K562 (cell line): Measurements from ENCODE around the gene TRIOBP. TPM values are rescaled to one million over a fixed set of nuclear protein-coding genes. Genes with fewer than 3 reads are reported as not detected.

Source experiments
- ATAC-seq: fragments of 200-7000 bp; cut with Tn5 transposase; 3 replicates; pipeline ENCODE4 v1.9.1; 2020; ENCODE audit warnings: moderate library complexity
- BruUV-seq: library from RNA; stranded (reverse); fragments of 400-500 nt; replicated peaks from 2 replicates; lab custom pipeline; 2021; lab: Mats Ljungman, UMichigan
- CTCF ChIA-PET: fragments of 300-600 bp; formaldehyde crosslinking; extraction: SDS; loops from one replicate; lab custom pipeline; 2021; ENCODE audit warnings: low intra/inter-chr PET ratio; lab: Yijun Ruan, JAX
- POLR2A ChIA-PET: fragments of 300-600, 350-650 bp; sonication (Branson Sonifier 250); formaldehyde crosslinking; extraction: SDS; loops from one replicate; lab custom pipeline; 2021; ENCODE audit warnings: antibody characterized with exemption, inconsistent platforms; lab: Yijun Ruan, JAX
- DNase-seq, 4 experiments: peaks; one replicate each; pipeline versions ENCODE4 v3.0.0 to v3.0.0-alpha.2; 2011 to 2018; ENCODE audit warnings: low spot score in 3 of 4, mixed read lengths in 3 of 4; ENCODE audit errors: extremely low read depth in 1 of 4
- FAIRE-seq: peaks from 2 replicates; lab custom pipeline; 2011; peaks lifted over from hg19 to GRCh38; lab: Jason Lieb, UNC
- H2AFZ ChIP-seq: 2 replicates; pipeline ENCODE4 v1.6.0; 2011; ENCODE audit warnings: low read depth, low read length, control low read depth, inconsistent platforms
- H3K27ac ChIP-seq: fragments of 200-600 bp; 3 replicates; pipeline ENCODE4 v1.8.0; 2011; ENCODE audit warnings: low read depth, mild to moderate bottlenecking, control low read depth, inconsistent platforms, low read length, moderate library complexity, mixed read lengths; ENCODE audit errors: extremely low read depth
- H3K27me3 ChIP-seq, 2 experiments: fragments of 300-600 bp in 1 of 2; 2 replicates in 1 of 2; 3 replicates in 1 of 2; pipeline versions ENCODE4 v1.6.0 to v1.8.0; 2011; ENCODE audit warnings: inconsistent platforms in 2 of 2, low read length in 2 of 2, mild to moderate bottlenecking in 1 of 2, mixed read lengths in 1 of 2, moderate library complexity in 1 of 2; ENCODE audit not compliant: control insufficient read depth in 2 of 2, insufficient read depth in 2 of 2
- H3K36me3 ChIP-seq: fragments of 300-600 bp; 3 replicates; pipeline ENCODE4 v1.8.0; 2011; ENCODE audit warnings: mild to moderate bottlenecking, low read length, inconsistent platforms; ENCODE audit not compliant: control insufficient read depth, insufficient read depth
- H3K4me1 ChIP-seq, 2 experiments: fragments of 200-600 bp in 1 of 2; replicated peaks in 1 of 2; 2 replicates in 1 of 2; 3 replicates in 1 of 2; pipeline versions ENCODE4 v1.5.1 to v1.8.0; 2011; ENCODE audit warnings: inconsistent platforms in 2 of 2, low read length in 2 of 2, mild to moderate bottlenecking in 1 of 2, mixed read lengths in 1 of 2, moderate library complexity in 1 of 2; ENCODE audit not compliant: control insufficient read depth in 2 of 2, insufficient read depth in 2 of 2
- H3K4me2 ChIP-seq: 2 replicates; pipeline ENCODE4 v1.6.1; 2011; ENCODE audit warnings: low read length, control low read depth, inconsistent platforms, mixed read lengths; ENCODE audit not compliant: insufficient read depth
- H3K4me3 ChIP-seq: fragments of 200-600 bp; sonication (generic), shearing (Covaris generic); 2 replicates; pipeline ENCODE4 v1.5.1; 2016; ENCODE audit warnings: control low read depth, inconsistent platforms
- H3K79me2 ChIP-seq: fragments of 200-600 bp; 3 replicates; pipeline ENCODE4 v1.8.0; 2011; ENCODE audit warnings: low read length, inconsistent platforms; ENCODE audit not compliant: control insufficient read depth, insufficient read depth
- H3K9ac ChIP-seq, 2 experiments: 2 replicates each; pipeline versions ENCODE4 v1.6.0 to v1.6.1; 2011; ENCODE audit warnings: low read depth in 2 of 2, low read length in 2 of 2, control low read depth in 1 of 2, inconsistent platforms in 1 of 2, mild to moderate bottlenecking in 1 of 2, mixed read lengths in 1 of 2; ENCODE audit not compliant: insufficient read depth in 1 of 2
- H3K9me1 ChIP-seq: one replicate; pipeline ENCODE4 v1.6.0; 2011; ENCODE audit warnings: inconsistent platforms, mild to moderate bottlenecking, low read length, moderate library complexity; ENCODE audit not compliant: control insufficient read depth, insufficient read depth
- H3K9me3 ChIP-seq: replicated peaks from 2 replicates; pipeline ENCODE4 v1.5.1; 2011; ENCODE audit warnings: low read depth, low read length, inconsistent platforms; ENCODE audit not compliant: control insufficient read depth, insufficient read depth
- H4K20me1 ChIP-seq: replicated peaks from 2 replicates; pipeline ENCODE4 v1.6.1; 2011; ENCODE audit warnings: low read length, inconsistent platforms, mixed read lengths; ENCODE audit not compliant: control insufficient read depth, insufficient read depth
- BHLHE40 ChIP-seq: IDR thresholded peaks from 2 replicates; pipeline ENCODE4 v1.6.1; 2011; ENCODE audit warnings: low read length, improper control_type of control experiment
- CREB1 ChIP-seq, 2 experiments: sonication (generic) in 1 of 2; formaldehyde crosslinking in 1 of 2; IDR thresholded peaks; 2 replicates each; pipeline versions ENCODE4 v1.6.1 to v1.8.0; 2012 to 2022; ENCODE audit warnings: inconsistent platforms in 1 of 2, mild to moderate bottlenecking in 1 of 2, missing genetic modification reagents in 1 of 2, moderate library complexity in 1 of 2
- CTBP1 ChIP-seq: fragments of 450-650 bp; IDR thresholded peaks from 2 replicates; pipeline ENCODE4 v1.6.1; 2016; ENCODE audit warnings: borderline replicate concordance
- HMG20A ChIP-seq: fragments of 450-650 bp; formaldehyde crosslinking; conservative IDR thresholded peaks from 2 replicates; pipeline ENCODE4 v1.4.0; 2020; ENCODE audit warnings: mild to moderate bottlenecking, mixed read lengths
- JUND ChIP-seq, 2 experiments: IDR thresholded peaks; 2 replicates in 1 of 2; 3 replicates in 1 of 2; pipeline ENCODE4 v1.6.1; 2011; ENCODE audit warnings: borderline replicate concordance in 2 of 2, low read depth in 2 of 2, low read length in 2 of 2, improper control_type of control experiment in 1 of 2, missing biosample characterization in 1 of 2, missing genetic modification characterization in 1 of 2, missing genetic modification reagents in 1 of 2
- NCOA6 ChIP-seq: fragments of 450-650 bp; IDR thresholded peaks from 2 replicates; pipeline ENCODE4 v1.6.1; 2017; ENCODE audit warnings: mild to moderate bottlenecking
- NR2C2 ChIP-seq, 2 experiments: fragments of 200-800 bp in 1 of 2; sonication (Bioruptor generic) in 1 of 2; sonication (generic) in 1 of 2; formaldehyde crosslinking in 1 of 2; IDR thresholded peaks; 2 replicates each; pipeline versions ENCODE4 v1.6.1 to v1.8.0; 2016 to 2022; ENCODE audit warnings: mild to moderate bottlenecking in 1 of 2, missing compliant biosample characterization in 1 of 2, missing genetic modification characterization in 1 of 2, missing genetic modification reagents in 1 of 2
- POLR2H ChIP-seq: IDR thresholded peaks from 2 replicates; pipeline ENCODE4 v1.6.1; 2016; ENCODE audit warnings: missing genetic modification characterization, low read depth, mild to moderate bottlenecking, control low read depth, missing compliant biosample characterization, moderate library complexity
- SMAD4 ChIP-seq: fragments of 250-450 bp; sonication (Bioruptor Pico); conservative IDR thresholded peaks from 2 replicates; pipeline ENCODE4 v1.8.0; 2021; ENCODE audit warnings: inconsistent platforms, mild to moderate bottlenecking, moderate library complexity
- U2AF1 ChIP-seq: fragments of 200-400 bp; formaldehyde crosslinking; optimal IDR thresholded peaks from 2 replicates; pipeline ENCODE3; 2017; ENCODE audit warnings: mild to moderate bottlenecking, low read depth, low read length, moderate library complexity
- U2AF2 ChIP-seq: fragments of 200-400 bp; formaldehyde crosslinking; optimal IDR thresholded peaks from 2 replicates; pipeline ENCODE3; 2017; ENCODE audit warnings: low read depth, mild to moderate bottlenecking, low read length
- YY1 ChIP-seq, 3 experiments: IDR thresholded peaks; 2 replicates each; pipeline ENCODE4 v1.6.1; 2011; ENCODE audit warnings: low read length in 2 of 3, mild to moderate bottlenecking in 2 of 3, moderate library complexity in 2 of 3, borderline replicate concordance in 1 of 3, control low read depth in 1 of 3, low read depth in 1 of 3; ENCODE audit not compliant: insufficient read depth in 3 of 3, insufficient replicate concordance in 2 of 3, control insufficient read depth in 1 of 3, insufficient read length in 1 of 3; ENCODE audit errors: extremely low read depth in 1 of 3
- ZNF212 ChIP-seq: fragments of 450-650 bp; formaldehyde crosslinking; IDR thresholded peaks from 2 replicates; pipeline ENCODE4 v1.4.0; 2020; ENCODE audit warnings: mild to moderate bottlenecking
- ZNF507 ChIP-seq: conservative IDR thresholded peaks from 2 replicates; pipeline ENCODE4 v1.6.1; 2017; ENCODE audit warnings: missing genetic modification characterization, missing compliant biosample characterization
- WGBS: fragments of 100-300 bp; shearing (Covaris generic); methylation state at CpG from one replicate; pipeline ENCODE4 v1.1.6; 2016; ENCODE audit warnings: low coverage, mixed read lengths; ENCODE audit not compliant: insufficient coverage; ENCODE audit errors: missing lambda C conversion rate; 5-methylcytosine and 5-hydroxymethylcytosine counted together
- in situ Hi-C: fragments of 300-500 bp; cut with MboI; formaldehyde crosslinking; loops from 4 replicates; pipeline ENCODE4 v1.15.0; 2018; ENCODE audit warnings: inconsistent platforms, mixed read lengths
- intact Hi-C: fragments of 100-400 bp; cut with micrococcal nuclease; formaldehyde crosslinking; loops from 2 replicates; pipeline ENCODE4 v1.14.2; 2022
- polyA plus RNA-seq, 8 experiments: library from polyadenylated mRNA; depleted of rRNA in 4 of 8; stranded (reverse) in 5 of 8; unstranded in 3 of 8; fragments of >200 nt; fragmentation: Nextera tagmentation in 2 of 8; fragmentation: Illumina TruSeq in 1 of 8; extraction: Ambion mirVana in 2 of 8; extraction: Trizol in 1 of 8; gene quantifications; 2 replicates each; pipeline versions ENCODE4 v1.2.1 to v1.2.3, GENCODE V29; 2011 to 2014; ENCODE audit warnings: inconsistent platforms in 1 of 8, missing spikeins in 1 of 8
- total RNA-seq, 7 experiments: library from RNA; depleted of rRNA in 6 of 7; stranded (reverse); fragments of >200 nt in 6 of 7; fragmentation: Illumina TruSeq in 2 of 7; extraction: Trizol in 2 of 7; gene quantifications; 2 replicates each; pipeline versions ENCODE4 v1.2.1 to v1.2.3, GENCODE V29; 2011 to 2021; ENCODE audit warnings: low replicate concordance in 1 of 7
- TF ChIP-seq, protein P1 (sequence below), 3 experiments: IDR thresholded peaks in 2 of 3; conservative IDR thresholded peaks in 1 of 3; 2 replicates each; pipeline ENCODE4 v1.5.1; 2011 to 2012; ENCODE audit warnings: low read length in 3 of 3, mild to moderate bottlenecking in 3 of 3, control low read depth in 2 of 3, improper control_type of control experiment in 1 of 3, inconsistent platforms in 1 of 3, low read depth in 1 of 3, mixed read lengths in 1 of 3, moderate library complexity in 1 of 3; ENCODE audit not compliant: insufficient read depth in 2 of 3
- TF ChIP-seq, protein P2 (sequence below): fragments of 450-650 bp; formaldehyde crosslinking; IDR thresholded peaks from 2 replicates; pipeline ENCODE4 v1.4.0; 2022; ENCODE audit warnings: mild to moderate bottlenecking, moderate library complexity

The TRIOBP gene
- total and polyA plus RNA-seq, 9 of the 15 experiments (the other 6 are each of a cell fraction or from before 2014, with no cell fraction given) = 0.24 to 13.8 (median 5.5) TPM

DNA sequence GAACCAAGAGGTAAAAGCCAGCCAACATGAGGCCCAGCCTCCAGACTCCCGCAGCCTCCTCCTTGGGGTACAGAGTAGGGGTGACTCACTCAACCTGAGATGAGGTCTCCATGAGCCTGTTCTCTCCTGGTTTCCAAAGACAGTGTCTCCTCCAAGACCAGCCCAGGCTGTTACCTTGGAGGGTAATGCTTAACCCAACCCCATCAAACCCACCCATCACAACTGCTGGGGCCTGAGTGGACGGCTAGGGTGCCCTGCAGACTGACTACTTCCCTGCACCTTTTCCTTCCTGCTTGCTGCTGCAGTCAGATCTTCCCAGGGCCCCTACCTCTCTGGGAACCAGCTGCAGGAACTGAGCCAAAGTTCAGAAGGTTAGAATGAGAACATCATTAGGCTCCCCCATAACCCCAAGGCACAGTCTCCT is 15.8 kb upstream of the TRIOBP start (continued):
- no peak for TF ChIP-seq NR2C2 (CRISPR knock-in tag; IDR thresholded peaks at IDR 0.05)
- no peak for TF ChIP-seq NR2C2 (tag; IDR thresholded peaks at IDR 0.05)
- no peak for TF ChIP-seq POLR2H (tag)
- no peak for TF ChIP-seq NCOA6
- no peak for TF ChIP-seq ZNF507 (tag)
- TF ChIP-seq U2AF2 = no peak
- no peak for TF ChIP-seq HMG20A (CRISPR knock-in tag)
- TF ChIP-seq, all 486 proteins: peak for 0

DNA sequence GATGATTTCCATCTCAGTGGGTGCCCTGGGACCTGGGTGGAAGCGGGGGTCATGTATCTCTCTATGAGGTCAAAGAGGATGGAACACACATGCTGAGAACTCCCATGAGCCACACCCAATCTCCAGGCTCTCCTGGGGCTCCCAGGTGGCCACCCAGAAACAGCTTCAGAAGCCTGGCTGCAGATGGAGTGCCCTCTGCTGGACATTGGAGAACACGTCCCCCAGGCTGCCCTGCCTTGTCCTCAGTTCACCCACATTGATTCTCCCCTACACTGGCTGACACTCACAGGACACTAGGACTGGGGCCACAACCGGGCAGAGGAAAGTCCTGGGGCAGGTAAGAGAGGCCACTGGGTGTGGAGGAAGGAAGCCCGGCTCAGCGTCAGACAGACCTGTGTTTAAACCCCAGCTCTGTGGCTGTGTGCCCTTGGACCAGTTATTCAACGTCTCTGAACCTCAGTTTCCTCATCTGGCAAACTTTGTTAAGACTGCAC is 15.2 kb upstream of the TRIOBP start:
- in situ Hi-C loops (no loop called here), intact Hi-C loops (loop anchor here (1.0 kb wide), 2 partner anchors 20 to 38 kb away; no protein-coding TSS in a partner anchor)
- FAIRE-seq (peak; percentile 83), ATAC-seq (peak; percentile 76), DNase-seq (peak; percentile 67 to 87 (median 71))
- H3K27ac ChIP-seq = no peak overlapping the region; the same call in 2 of the 3 replicates
- no TSS peak for BruUV-seq
- peak overlapping the region; percentile 80 for H2AFZ ChIP-seq
- H3K79me2 ChIP-seq = peaks cover 13% of the 10 kb centered on the region
- H3K4me2 ChIP-seq = peak overlapping the region; percentile 24; the same call in 1 of the 2 replicates
- H3K9me3 ChIP-seq = no peaks in the 10 kb centered on the region
- ChIA-PET CTCF (interaction anchor here (1.0 to 1.7 kb wide), 5 partner anchors 20 to 58 kb away, joined by 3 to 9 read pairs (median 5); no protein-coding TSS in a partner anchor), POLR2A (interaction anchor here (0.6 to 1.4 kb wide), 6 partner anchors 24 to 230 kb away, joined by 3 to 6 read pairs (median 3); no protein-coding TSS in a partner anchor)
- H3K9ac ChIP-seq = peak overlapping the region in 1 of 2 experiments; percentile 80; a peak in 2 of 4 replicates
- no peaks in the 10 kb centered on the region for H3K27me3 ChIP-seq
- H3K36me3 ChIP-seq = peaks cover 5% of the 10 kb centered on the region; the same call in 1 of the 3 replicates
- peaks cover 7 to 33% of the 10 kb centered on the region in 2 experiments; a peak in 4 of 5 replicates for H3K4me1 ChIP-seq
- no peak overlapping the region for H3K4me3 ChIP-seq
- 21% methylated on average over 5 of the region's 6 CpGs for WGBS
- no peaks in the 10 kb centered on the region for H3K9me1 ChIP-seq
- H4K20me1 ChIP-seq = no peaks in the 10 kb centered on the region
- TF ChIP-seq, protein P1, sequence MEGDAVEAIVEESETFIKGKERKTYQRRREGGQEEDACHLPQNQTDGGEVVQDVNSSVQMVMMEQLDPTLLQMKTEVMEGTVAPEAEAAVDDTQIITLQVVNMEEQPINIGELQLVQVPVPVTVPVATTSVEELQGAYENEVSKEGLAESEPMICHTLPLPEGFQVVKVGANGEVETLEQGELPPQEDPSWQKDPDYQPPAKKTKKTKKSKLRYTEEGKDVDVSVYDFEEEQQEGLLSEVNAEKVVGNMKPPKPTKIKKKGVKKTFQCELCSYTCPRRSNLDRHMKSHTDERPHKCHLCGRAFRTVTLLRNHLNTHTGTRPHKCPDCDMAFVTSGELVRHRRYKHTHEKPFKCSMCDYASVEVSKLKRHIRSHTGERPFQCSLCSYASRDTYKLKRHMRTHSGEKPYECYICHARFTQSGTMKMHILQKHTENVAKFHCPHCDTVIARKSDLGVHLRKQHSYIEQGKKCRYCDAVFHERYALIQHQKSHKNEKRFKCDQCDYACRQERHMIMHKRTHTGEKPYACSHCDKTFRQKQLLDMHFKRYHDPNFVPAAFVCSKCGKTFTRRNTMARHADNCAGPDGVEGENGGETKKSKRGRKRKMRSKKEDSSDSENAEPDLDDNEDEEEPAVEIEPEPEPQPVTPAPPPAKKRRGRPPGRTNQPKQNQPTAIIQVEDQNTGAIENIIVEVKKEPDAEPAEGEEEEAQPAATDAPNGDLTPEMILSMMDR (IDR thresholded peaks at IDR 0.05 in 2 of 3, conservative IDR thresholded peaks at IDR 0.05 in 1 of 3; ENCODE audit: insufficient read depth in 2 of 3, low read depth in 1 of 3, low read length in 3 of 3) = peak; percentile 83 to 91 (median 88)
- TF ChIP-seq JUND (IDR thresholded peaks at IDR 0.05; ENCODE audit: borderline replicate concordance, low read depth, low read length) (0 out of 2 replicates have a peak, but pooled peaks have one; percentile 29), JUND (tag; IDR thresholded peaks at IDR 0.05; ENCODE audit: borderline replicate concordance, low read depth, low read length) (no peak), ZNF212 (CRISPR knock-in tag) (no peak), BHLHE40 (no peak), U2AF1 (no peak), CREB1 (IDR thresholded peaks at IDR 0.05) (no peak), CREB1 (CRISPR knock-in tag; IDR thresholded peaks at IDR 0.05) (no peak), SMAD4 (CRISPR knock-in tag) (0 out of 2 replicates have a peak, but pooled peaks have one; percentile 19), YY1 (IDR thresholded peaks at IDR 0.05; ENCODE audit: borderline replicate concordance in 1 of 3, control insufficient read depth in 1 of 3, extremely low read depth in 1 of 3, insufficient read depth in 3 of 3, insufficient read length in 1 of 3, insufficient replicate concordance in 2 of 3, low read depth in 1 of 3, low read length in 2 of 3) (no peak), CTBP1 (peak; percentile 56; the same call in 1 of the 2 replicates)
- TF ChIP-seq, protein P2, sequence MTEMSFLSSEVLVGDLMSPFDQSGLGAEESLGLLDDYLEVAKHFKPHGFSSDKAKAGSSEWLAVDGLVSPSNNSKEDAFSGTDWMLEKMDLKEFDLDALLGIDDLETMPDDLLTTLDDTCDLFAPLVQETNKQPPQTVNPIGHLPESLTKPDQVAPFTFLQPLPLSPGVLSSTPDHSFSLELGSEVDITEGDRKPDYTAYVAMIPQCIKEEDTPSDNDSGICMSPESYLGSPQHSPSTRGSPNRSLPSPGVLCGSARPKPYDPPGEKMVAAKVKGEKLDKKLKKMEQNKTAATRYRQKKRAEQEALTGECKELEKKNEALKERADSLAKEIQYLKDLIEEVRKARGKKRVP (CRISPR knock-in tag) = no peak
